Bronchial epithelial cell (primary cell): ENCODE data around the gene APOLD1. TPM values are rescaled to one million over a fixed set of nuclear protein-coding genes. Genes with fewer than 3 reads are reported as not detected.

ENCODE experiments used
- DNase-seq: peaks from one replicate; pipeline ENCODE4 v3.0.0-alpha.2; 2010; ENCODE audit warnings: low read depth
- FAIRE-seq: peaks from 2 replicates; lab custom pipeline; 2011; peaks lifted over from hg19 to GRCh38; lab: Jason Lieb, UNC
- H3K27me3 ChIP-seq: 2 replicates; pipeline ENCODE4 v1.5.1; 2011; ENCODE audit warnings: low read length; ENCODE audit not compliant: control insufficient read depth, insufficient read depth
- H3K36me3 ChIP-seq: 2 replicates; pipeline ENCODE4 v1.5.1; 2011; ENCODE audit warnings: low read length; ENCODE audit not compliant: control insufficient read depth, insufficient read depth
- H3K4me3 ChIP-seq: 2 replicates; pipeline ENCODE4 v1.5.1; 2011; ENCODE audit warnings: mild to moderate bottlenecking, low read depth, low read length, control low read depth
- CTCF ChIP-seq: IDR thresholded peaks from 2 replicates; pipeline ENCODE4 v1.5.1; 2011; ENCODE audit warnings: mild to moderate bottlenecking, moderate library complexity, low read length, control low read depth, inconsistent platforms; ENCODE audit not compliant: insufficient read depth, severe bottlenecking
- total RNA-seq: library from RNA; depleted of rRNA; stranded (reverse); fragments of >200 nt; gene quantifications from 2 replicates; pipeline ENCODE4 v1.2.1, GENCODE V29; 2014

Gene APOLD1
- total RNA-seq, 1 donor from 2014 or later = 2.6 TPM

GRCh38 chr12:12757121-12757520, 28.3 kb upstream of the APOLD1 start:
- TF ChIP-seq CTCF = no peak
- DNase-seq (no peak), FAIRE-seq (no peak)
- Histone ChIP-seq H3K36me3 (no peaks in the 10 kb centered on the region), H3K27me3 (no peaks in the 10 kb centered on the region), H3K4me3 (no peak overlapping the region)

- no peak for TF ChIP-seq CTCF
- no peaks in the 10 kb centered on the region for H3K36me3 ChIP-seq
- FAIRE-seq = no peak
- H3K27me3 ChIP-seq = no peaks in the 10 kb centered on the region
- H3K4me3 ChIP-seq = no peak overlapping the region
- no peak for DNase-seq
Measured at GRCh38 chr12:12759234-12759915, 26.1 kb upstream of the APOLD1 start.

GRCh38 chr12:12764824-12765223, 20.6 kb upstream of the APOLD1 start:
- Histone ChIP-seq H3K27me3 (no peaks in the 10 kb centered on the region), H3K36me3 (no peaks in the 10 kb centered on the region), H3K4me3 (no peak overlapping the region)
- no peak for TF ChIP-seq CTCF
- DNase-seq = no peak
- FAIRE-seq = no peak

- FAIRE-seq (no peak), DNase-seq (no peak)
- Histone ChIP-seq H3K27me3 (peaks cover 2% of the 10 kb centered on the region), H3K36me3 (no peaks in the 10 kb centered on the region), H3K4me3 (no peak overlapping the region)
- TF ChIP-seq CTCF = no peak
Measured at GRCh38 chr12:12770262-12770661, 15.2 kb upstream of the APOLD1 start.

- no peak overlapping the region for H3K4me3 ChIP-seq
- no peak for FAIRE-seq
Measured at GRCh38 chr12:12774791-12775190, 10.7 kb upstream of the APOLD1 start.

More at GRCh38 chr12:12774791-12775190, 10.7 kb upstream of the APOLD1 start:
- Histone ChIP-seq H3K36me3 (no peaks in the 10 kb centered on the region), H3K27me3 (peaks cover 2% of the 10 kb centered on the region)
- DNase-seq = no peak
- TF ChIP-seq CTCF = no peak
